ENCODE results near the gene KCNN1. TPM values are rescaled to one million over a fixed set of nuclear protein-coding genes. Genes with fewer than 3 reads are reported as not detected.

The KCNN1 gene
- polyA plus RNA-seq, 3 donors: not detected

GRCh38 chr19:17951157-17951989, 15.5 kb upstream of the KCNN1 start:
- no peak for TF ChIP-seq CTCF (IDR thresholded peaks at IDR 0.05)
- H3K4me3 ChIP-seq (replicated peaks in 1 of 3; ENCODE audit: low read depth in 2 of 3, low read length in 3 of 3): peak overlapping the region in 1 of 3 experiments; percentile 14
- intact Hi-C loops (cut with micrococcal nuclease): no loop called here
- H3K9ac ChIP-seq (ENCODE audit: insufficient read depth, low read length, poor library complexity, severe bottlenecking): no peak overlapping the region
- peak overlapping the region; percentile 8 for H2AFZ ChIP-seq (ENCODE audit: insufficient read depth, low read depth, low read length, poor library complexity, severe bottlenecking)
- Mint-ChIP-seq H3K27ac (peak overlapping the region in 6 of 7 donors; percentile 6 to 60 (median 38)), H3K9me3 (peaks cover 0 to 35% (median 10%) of the 10 kb centered on the region in 7 donors), H3K27me3 (ENCODE audit: low read depth in 3 of 3) (peaks cover 70 to 77% (median 73%) of the 10 kb centered on the region in 3 donors), H3K4me3 (peak overlapping the region; percentile 9 to 91), H3K4me1 (peaks cover 48% of the 10 kb centered on the region), H3K36me3 (peaks cover 9 to 15% of the 10 kb centered on the region in 2 donors)
- WGBS (ENCODE audit: insufficient coverage): 1% methylated on average over 11 of the region's 33 CpGs
- H3K27me3 ChIP-seq (ENCODE audit: control insufficient read depth in 2 of 2, insufficient read depth in 2 of 2, low read length in 2 of 2): peaks cover 43 to 66% of the 10 kb centered on the region in 2 donors
- H3K4me1 ChIP-seq (ENCODE audit: control insufficient read depth in 1 of 2, insufficient read depth in 2 of 2, low read length in 2 of 2): peaks cover 48 to 55% of the 10 kb centered on the region in 2 donors
- H3K36me3 ChIP-seq (replicated peaks in 1 of 2; ENCODE audit: control insufficient read depth in 1 of 2, insufficient read depth in 2 of 2, low read length in 2 of 2): no peaks in the 10 kb centered on the region
- peaks cover 0 to 11% of the 10 kb centered on the region in 2 donors for H3K9me3 ChIP-seq (replicated peaks in 1 of 2; ENCODE audit: control insufficient read depth in 1 of 2, insufficient read depth in 1 of 2, low read length in 2 of 2)
- peak; percentile 63 to 88 (median 67) for DNase-seq
- peak overlapping the region; percentile 34 for H3K4me2 ChIP-seq (replicated peaks; ENCODE audit: extremely low read depth, low read length, poor library complexity, severe bottlenecking)
- no peaks in the 10 kb centered on the region for H4K20me1 ChIP-seq (ENCODE audit: insufficient read depth, low read length)
- H3K79me2 ChIP-seq (ENCODE audit: insufficient read depth, low read length): no peaks in the 10 kb centered on the region
- no peak overlapping the region for H3K27ac ChIP-seq (ENCODE audit: low read depth in 1 of 2, low read length in 2 of 2)

GRCh38 chr19:17951990-17952976, 14.6 kb upstream of the KCNN1 start:
- Histone ChIP-seq H3K27me3 (ENCODE audit: control insufficient read depth in 2 of 2, insufficient read depth in 2 of 2, low read length in 2 of 2) (peaks cover 43 to 66% of the 10 kb centered on the region in 2 donors), H3K9me3 (replicated peaks in 1 of 2; ENCODE audit: control insufficient read depth in 1 of 2, insufficient read depth in 1 of 2, low read length in 2 of 2) (peaks cover 0 to 11% of the 10 kb centered on the region in 2 donors), H3K27ac (ENCODE audit: low read depth in 1 of 2, low read length in 2 of 2) (no peak overlapping the region), H3K4me1 (ENCODE audit: control insufficient read depth in 1 of 2, insufficient read depth in 2 of 2, low read length in 2 of 2) (peaks cover 43 to 47% of the 10 kb centered on the region in 2 donors), H4K20me1 (ENCODE audit: insufficient read depth, low read length) (no peaks in the 10 kb centered on the region), H3K4me2 (replicated peaks; ENCODE audit: extremely low read depth, low read length, poor library complexity, severe bottlenecking) (peak overlapping the region; percentile 34), H3K9ac (ENCODE audit: insufficient read depth, low read length, poor library complexity, severe bottlenecking) (no peak overlapping the region), H2AFZ (ENCODE audit: insufficient read depth, low read depth, low read length, poor library complexity, severe bottlenecking) (peak overlapping the region; percentile 8), H3K79me2 (ENCODE audit: insufficient read depth, low read length) (no peaks in the 10 kb centered on the region), H3K4me3 (replicated peaks in 1 of 3; ENCODE audit: low read depth in 2 of 3, low read length in 3 of 3) (no peak overlapping the region), H3K36me3 (replicated peaks in 1 of 2; ENCODE audit: control insufficient read depth in 1 of 2, insufficient read depth in 2 of 2, low read length in 2 of 2) (no peaks in the 10 kb centered on the region)
- H3K9me3 Mint-ChIP-seq: peaks cover 0 to 35% (median 10%) of the 10 kb centered on the region in 7 donors
- H3K4me3 Mint-ChIP-seq: peak overlapping the region; percentile 9 to 91
- intact Hi-C loops (cut with micrococcal nuclease): no loop called here
- peaks cover 41% of the 10 kb centered on the region for H3K4me1 Mint-ChIP-seq
- peak overlapping the region in 3 of 7 donors; percentile 13 to 60 (median 33) for H3K27ac Mint-ChIP-seq
- peaks cover 72 to 80% (median 79%) of the 10 kb centered on the region in 3 donors for H3K27me3 Mint-ChIP-seq (ENCODE audit: low read depth in 3 of 3)
- WGBS (ENCODE audit: insufficient coverage): under 1% methylated on average over 44 of the region's 68 CpGs
- H3K36me3 Mint-ChIP-seq: peaks cover 9 to 15% of the 10 kb centered on the region in 2 donors
- TF ChIP-seq CTCF (IDR thresholded peaks at IDR 0.05): no peak
- peak in 1 of 3 donors; percentile 81 for DNase-seq

Measured in CD14-positive monocyte (primary cell).